ENCODE data around the gene SNORC. TPM values are rescaled to one million over a fixed set of nuclear protein-coding genes. Genes with fewer than 3 reads are reported as not detected.
A peak's percentile ranks its signal among the peaks of the same experiment; 100 is the strongest.

The SNORC gene
- total and polyA plus RNA-seq, 9 of the 15 experiments (the other 6 are each of a cell fraction or from before 2014, with no cell fraction given): 0.14 to 2.5 (median 0.72) TPM; not detected in 2

DNA sequence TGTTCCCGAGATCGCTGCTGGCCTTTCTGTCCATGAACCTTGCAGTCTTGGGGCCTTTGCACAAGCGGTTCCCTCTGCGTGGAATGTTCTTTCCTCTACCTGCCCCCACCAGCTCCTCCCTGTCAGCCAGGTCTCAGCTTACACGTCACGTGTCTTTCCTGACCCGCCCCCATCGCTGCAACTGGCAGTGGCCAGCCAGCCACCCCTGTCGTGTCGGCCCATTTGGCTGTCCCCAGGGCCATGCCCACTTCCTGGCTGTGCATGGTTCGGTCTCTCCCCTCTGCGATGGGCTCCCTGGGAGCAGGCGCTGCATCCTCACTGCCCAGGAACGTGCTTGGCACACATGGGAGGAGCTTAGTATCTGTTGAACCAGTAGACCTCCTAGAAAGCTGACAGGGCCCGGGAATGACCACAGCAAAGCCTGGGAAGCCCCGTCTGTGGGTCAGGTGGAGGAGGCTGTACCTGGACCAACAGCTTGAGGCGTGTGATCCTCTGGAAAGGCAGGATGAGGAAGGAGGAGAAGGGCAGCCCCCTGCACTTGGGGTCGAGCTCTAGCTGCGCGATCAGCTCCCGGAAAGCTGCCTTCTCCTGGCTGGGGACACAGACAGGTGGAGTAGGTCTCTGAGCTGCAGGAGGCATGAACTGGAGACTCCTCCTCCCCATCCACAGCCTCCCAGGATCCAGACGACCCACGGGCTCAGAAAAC, 21.0 kb downstream of the SNORC start (continued):
- TF ChIP-seq ZNF444 (CRISPR knock-in tag; IDR thresholded peaks at IDR 0.05) (no peak), RAD51 (IDR thresholded peaks at IDR 0.05; ENCODE audit: borderline replicate concordance, low read depth) (peak; percentile 82; the same call in 1 of the 2 replicates), KLF16 (IDR thresholded peaks at IDR 0.05) (no peak), ZNF785 (CRISPR knock-in tag; IDR thresholded peaks at IDR 0.05) (no peak), CTBP1 (IDR thresholded peaks at IDR 0.05; ENCODE audit: borderline replicate concordance) (0 out of 2 replicates have a peak, but pooled peaks have one; percentile 20), ATF1 (CRISPR knock-in tag; IDR thresholded peaks at IDR 0.05) (no peak), ATF1 (tag; IDR thresholded peaks at IDR 0.05) (no peak), SAFB (IDR thresholded peaks at IDR 0.05; ENCODE audit: borderline replicate concordance, low read depth, low read length) (no peak), MECOM (CRISPR knock-in tag; IDR thresholded peaks at IDR 0.05) (no peak), ZFX (CRISPR knock-in tag; IDR thresholded peaks at IDR 0.05) (peak; percentile 41; the same call in 1 of the 2 replicates), MAFG (tag; conservative IDR thresholded peaks at IDR 0.05) (no peak), MTA3 (IDR thresholded peaks at IDR 0.05; ENCODE audit: borderline replicate concordance) (peak; percentile 33; the same call in 1 of the 2 replicates), JUND (IDR thresholded peaks at IDR 0.05; ENCODE audit: borderline replicate concordance, low read depth, low read length) (no peak), JUND (tag; IDR thresholded peaks at IDR 0.05; ENCODE audit: borderline replicate concordance, low read depth, low read length) (no peak), HLTF (IDR thresholded peaks at IDR 0.05) (no peak), EGR1 (conservative IDR thresholded peaks at IDR 0.05) (no peak), TFAM (CRISPR knock-in tag; conservative IDR thresholded peaks at IDR 0.05) (no peak), ZNF134 (CRISPR knock-in tag; conservative IDR thresholded peaks at IDR 0.05) (no peak)
- TF ChIP-seq, protein P1, sequence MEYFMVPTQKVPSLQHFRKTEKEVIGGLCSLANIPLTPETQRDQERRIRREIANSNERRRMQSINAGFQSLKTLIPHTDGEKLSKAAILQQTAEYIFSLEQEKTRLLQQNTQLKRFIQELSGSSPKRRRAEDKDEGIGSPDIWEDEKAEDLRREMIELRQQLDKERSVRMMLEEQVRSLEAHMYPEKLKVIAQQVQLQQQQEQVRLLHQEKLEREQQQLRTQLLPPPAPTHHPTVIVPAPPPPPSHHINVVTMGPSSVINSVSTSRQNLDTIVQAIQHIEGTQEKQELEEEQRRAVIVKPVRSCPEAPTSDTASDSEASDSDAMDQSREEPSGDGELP (CRISPR knock-in tag; IDR thresholded peaks at IDR 0.05; ENCODE audit: borderline replicate concordance): no peak
- TF ChIP-seq, protein P2, sequence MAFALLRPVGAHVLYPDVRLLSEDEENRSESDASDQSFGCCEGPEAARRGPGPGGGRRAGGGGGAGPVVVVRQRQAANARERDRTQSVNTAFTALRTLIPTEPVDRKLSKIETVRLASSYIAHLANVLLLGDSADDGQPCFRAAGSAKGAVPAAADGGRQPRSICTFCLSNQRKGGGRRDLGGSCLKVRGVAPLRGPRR (CRISPR knock-in tag; IDR thresholded peaks at IDR 0.05): no peak
- TF ChIP-seq, protein P3, sequence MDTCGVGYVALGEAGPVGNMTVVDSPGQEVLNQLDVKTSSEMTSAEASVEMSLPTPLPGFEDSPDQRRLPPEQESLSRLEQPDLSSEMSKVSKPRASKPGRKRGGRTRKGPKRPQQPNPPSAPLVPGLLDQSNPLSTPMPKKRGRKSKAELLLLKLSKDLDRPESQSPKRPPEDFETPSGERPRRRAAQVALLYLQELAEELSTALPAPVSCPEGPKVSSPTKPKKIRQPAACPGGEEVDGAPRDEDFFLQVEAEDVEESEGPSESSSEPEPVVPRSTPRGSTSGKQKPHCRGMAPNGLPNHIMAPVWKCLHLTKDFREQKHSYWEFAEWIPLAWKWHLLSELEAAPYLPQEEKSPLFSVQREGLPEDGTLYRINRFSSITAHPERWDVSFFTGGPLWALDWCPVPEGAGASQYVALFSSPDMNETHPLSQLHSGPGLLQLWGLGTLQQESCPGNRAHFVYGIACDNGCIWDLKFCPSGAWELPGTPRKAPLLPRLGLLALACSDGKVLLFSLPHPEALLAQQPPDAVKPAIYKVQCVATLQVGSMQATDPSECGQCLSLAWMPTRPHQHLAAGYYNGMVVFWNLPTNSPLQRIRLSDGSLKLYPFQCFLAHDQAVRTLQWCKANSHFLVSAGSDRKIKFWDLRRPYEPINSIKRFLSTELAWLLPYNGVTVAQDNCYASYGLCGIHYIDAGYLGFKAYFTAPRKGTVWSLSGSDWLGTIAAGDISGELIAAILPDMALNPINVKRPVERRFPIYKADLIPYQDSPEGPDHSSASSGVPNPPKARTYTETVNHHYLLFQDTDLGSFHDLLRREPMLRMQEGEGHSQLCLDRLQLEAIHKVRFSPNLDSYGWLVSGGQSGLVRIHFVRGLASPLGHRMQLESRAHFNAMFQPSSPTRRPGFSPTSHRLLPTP (IDR thresholded peaks at IDR 0.05; ENCODE audit: borderline replicate concordance, extremely low read depth, insufficient read length): no peak
- TF ChIP-seq, protein P4, sequence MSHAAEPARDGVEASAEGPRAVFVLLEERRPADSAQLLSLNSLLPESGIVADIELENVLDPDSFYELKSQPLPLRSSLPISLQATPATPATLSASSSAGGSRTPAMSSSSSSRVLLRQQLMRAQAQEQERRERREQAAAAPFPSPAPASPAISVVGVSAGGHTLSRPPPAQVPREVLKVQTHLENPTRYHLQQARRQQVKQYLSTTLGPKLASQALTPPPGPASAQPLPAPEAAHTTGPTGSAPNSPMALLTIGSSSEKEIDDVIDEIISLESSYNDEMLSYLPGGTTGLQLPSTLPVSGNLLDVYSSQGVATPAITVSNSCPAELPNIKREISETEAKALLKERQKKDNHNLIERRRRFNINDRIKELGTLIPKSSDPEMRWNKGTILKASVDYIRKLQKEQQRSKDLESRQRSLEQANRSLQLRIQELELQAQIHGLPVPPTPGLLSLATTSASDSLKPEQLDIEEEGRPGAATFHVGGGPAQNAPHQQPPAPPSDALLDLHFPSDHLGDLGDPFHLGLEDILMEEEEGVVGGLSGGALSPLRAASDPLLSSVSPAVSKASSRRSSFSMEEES (CRISPR knock-in tag; IDR thresholded peaks at IDR 0.05): 0 out of 2 replicates have a peak, but pooled peaks have one; percentile 8
- TF ChIP-seq, protein P5, sequence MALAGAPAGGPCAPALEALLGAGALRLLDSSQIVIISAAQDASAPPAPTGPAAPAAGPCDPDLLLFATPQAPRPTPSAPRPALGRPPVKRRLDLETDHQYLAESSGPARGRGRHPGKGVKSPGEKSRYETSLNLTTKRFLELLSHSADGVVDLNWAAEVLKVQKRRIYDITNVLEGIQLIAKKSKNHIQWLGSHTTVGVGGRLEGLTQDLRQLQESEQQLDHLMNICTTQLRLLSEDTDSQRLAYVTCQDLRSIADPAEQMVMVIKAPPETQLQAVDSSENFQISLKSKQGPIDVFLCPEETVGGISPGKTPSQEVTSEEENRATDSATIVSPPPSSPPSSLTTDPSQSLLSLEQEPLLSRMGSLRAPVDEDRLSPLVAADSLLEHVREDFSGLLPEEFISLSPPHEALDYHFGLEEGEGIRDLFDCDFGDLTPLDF (CRISPR knock-in tag; IDR thresholded peaks at IDR 0.05): no peak
